Thoracic aorta (tissue), 2 donors: ENCODE measurements around the gene NR2E1. TPM values are rescaled to one million over a fixed set of nuclear protein-coding genes. Genes with fewer than 3 reads are reported as not detected.

Experiments
- ATAC-seq: fragments of 150-250 bp; one replicate; pipeline ENCODE4 v1.8.0; 2017; ENCODE audit warnings: low read depth; ENCODE audit not compliant: insufficient number of reproducible peaks, low FRiP score
- DNase-seq: peaks from one replicate; pipeline ENCODE4 v3.0.0-alpha.2; 2020; ENCODE audit warnings: low spot score
- H3K27ac ChIP-seq, 2 donors: fragments of 200-600 bp; sonication (generic); 1 replicate in 1 of 2; 2 replicates in 1 of 2; pipeline ENCODE4 v1.5.1; 2016; ENCODE audit warnings: mild to moderate bottlenecking in 2 of 2, moderate library complexity in 2 of 2
- H3K27me3 ChIP-seq: fragments of 200-600 bp; sonication (generic); replicated peaks from 2 replicates; pipeline ENCODE4 v1.6.0; 2016; ENCODE audit warnings: mild to moderate bottlenecking; ENCODE audit not compliant: insufficient read depth
- H3K36me3 ChIP-seq: fragments of 200-600 bp; sonication (generic); one replicate; pipeline ENCODE4 v1.5.1; 2016
- H3K4me1 ChIP-seq, 2 donors: fragments of 200-600 bp; sonication (generic); 1 replicate in 1 of 2; 2 replicates in 1 of 2; pipeline versions ENCODE4 v1.5.1 to v1.6.0; 2016; ENCODE audit warnings: low read depth in 2 of 2, mild to moderate bottlenecking in 1 of 2; ENCODE audit not compliant: control insufficient read depth in 1 of 2
- H3K4me3 ChIP-seq: fragments of 200-600 bp; sonication (generic); 2 replicates; pipeline ENCODE4 v1.5.1; 2016; ENCODE audit warnings: mild to moderate bottlenecking
- H3K9me3 ChIP-seq: fragments of 200-600 bp; sonication (generic); 2 replicates; pipeline ENCODE4 v1.5.1; 2016
- total RNA-seq, 2 donors: library from RNA; depleted of rRNA; stranded (reverse); fragments of >200 nt; gene quantifications; one replicate each; pipeline versions ENCODE4 v1.1.0 to v1.2.3, GENCODE V29; 2016
- TF ChIP-seq, protein P1 (sequence below): fragments of 200-600 bp; sonication (generic); IDR thresholded peaks from one replicate; pipeline ENCODE4 v1.5.1; 2019; ENCODE audit warnings: antibody characterized with exemption

The NR2E1 gene
- total RNA-seq, 2 donors from 2014 or later, result not detected

- DNase-seq, result no peak
- TF ChIP-seq, protein P1, sequence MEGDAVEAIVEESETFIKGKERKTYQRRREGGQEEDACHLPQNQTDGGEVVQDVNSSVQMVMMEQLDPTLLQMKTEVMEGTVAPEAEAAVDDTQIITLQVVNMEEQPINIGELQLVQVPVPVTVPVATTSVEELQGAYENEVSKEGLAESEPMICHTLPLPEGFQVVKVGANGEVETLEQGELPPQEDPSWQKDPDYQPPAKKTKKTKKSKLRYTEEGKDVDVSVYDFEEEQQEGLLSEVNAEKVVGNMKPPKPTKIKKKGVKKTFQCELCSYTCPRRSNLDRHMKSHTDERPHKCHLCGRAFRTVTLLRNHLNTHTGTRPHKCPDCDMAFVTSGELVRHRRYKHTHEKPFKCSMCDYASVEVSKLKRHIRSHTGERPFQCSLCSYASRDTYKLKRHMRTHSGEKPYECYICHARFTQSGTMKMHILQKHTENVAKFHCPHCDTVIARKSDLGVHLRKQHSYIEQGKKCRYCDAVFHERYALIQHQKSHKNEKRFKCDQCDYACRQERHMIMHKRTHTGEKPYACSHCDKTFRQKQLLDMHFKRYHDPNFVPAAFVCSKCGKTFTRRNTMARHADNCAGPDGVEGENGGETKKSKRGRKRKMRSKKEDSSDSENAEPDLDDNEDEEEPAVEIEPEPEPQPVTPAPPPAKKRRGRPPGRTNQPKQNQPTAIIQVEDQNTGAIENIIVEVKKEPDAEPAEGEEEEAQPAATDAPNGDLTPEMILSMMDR, result no peak
- no peak for ATAC-seq
Measured at GRCh38 chr6:108235127-108235526, 69.3 kb downstream of the NR2E1 start.

GRCh38 chr6:108236791-108237190 lies 71.0 kb downstream of the NR2E1 start:
- Histone ChIP-seq H3K27ac (no peak overlapping the region), H3K9me3 (no peaks in the 10 kb centered on the region), H3K36me3 (no peaks in the 10 kb centered on the region), H3K4me1 (peaks cover 7 to 13% of the 10 kb centered on the region in 2 donors), H3K4me3 (no peak overlapping the region), H3K27me3 (no peaks in the 10 kb centered on the region)
- ATAC-seq (no peak), DNase-seq (no peak)
- TF ChIP-seq, protein P1, result no peak

More at GRCh38 chr6:108235127-108235526, 69.3 kb downstream of the NR2E1 start:
- Histone ChIP-seq H3K4me3 (no peak overlapping the region), H3K27ac (no peak overlapping the region), H3K9me3 (no peaks in the 10 kb centered on the region), H3K27me3 (no peaks in the 10 kb centered on the region), H3K36me3 (no peaks in the 10 kb centered on the region), H3K4me1 (peaks cover 7 to 14% of the 10 kb centered on the region in 2 donors)

GRCh38 chr6:108238322-108238721 lies 72.5 kb downstream of the NR2E1 start:
- Histone ChIP-seq H3K27me3 (no peaks in the 10 kb centered on the region), H3K4me1 (no peaks in the 10 kb centered on the region), H3K4me3 (no peak overlapping the region), H3K36me3 (no peaks in the 10 kb centered on the region), H3K9me3 (peaks cover 4% of the 10 kb centered on the region), H3K27ac (no peak overlapping the region)
- TF ChIP-seq, protein P1, result no peak
- ATAC-seq, result no peak
- DNase-seq, result no peak

Other genes with a start within 250 kb of the NR2E1 start
- gene SEC63, start 207.8 kb upstream of the NR2E1 start, total RNA-seq, result 10 to 100 TPM; 39.4 to 39.5 TPM
- 100 to 1,000 TPM; 114 to 116 TPM for gene OSTM1, start 91.3 kb upstream of the NR2E1 start, total RNA-seq
- 100 to 1,000 TPM; 110 to 122 TPM for gene SNX3, start 95.0 kb downstream of the NR2E1 start, total RNA-seq
- gene AFG1L, start 129.0 kb downstream of the NR2E1 start, total RNA-seq, result 10 to 100 TPM in 1 of 2 donors, 1 to 10 TPM in 1; 1.7 to 21.7 TPM